GM12878 (cell line): ENCODE data around the gene UBA5. TPM values are rescaled to one million over a fixed set of nuclear protein-coding genes. Genes with fewer than 3 reads are reported as not detected.

Source experiments
- ATF7 ChIP-seq: fragments of 450-650 bp; IDR thresholded peaks from 2 replicates; pipeline ENCODE4 v1.6.1; 2016; ENCODE audit warnings: low read depth, mild to moderate bottlenecking
- BACH1 ChIP-seq: fragments of 450-650 bp; IDR thresholded peaks from 2 replicates; pipeline ENCODE4 v1.6.1; 2017; ENCODE audit warnings: mild to moderate bottlenecking, borderline replicate concordance
- CHD2 ChIP-seq: IDR thresholded peaks from 2 replicates; pipeline ENCODE4 v1.6.1; 2011; ENCODE audit warnings: low read depth, low read length, improper control_type of control experiment, borderline replicate concordance
- CREB1 ChIP-seq: IDR thresholded peaks from 2 replicates; pipeline ENCODE4 v1.6.1; 2012; ENCODE audit warnings: low read depth, mild to moderate bottlenecking, inconsistent platforms
- E4F1 ChIP-seq: fragments of 450-650 bp; IDR thresholded peaks from 2 replicates; pipeline ENCODE4 v1.6.1; 2018; ENCODE audit warnings: borderline replicate concordance, mild to moderate bottlenecking; ENCODE audit not compliant: partially characterized antibody
- EGR1 ChIP-seq, 2 experiments: IDR thresholded peaks; 1 replicate in 1 of 2; 2 replicates in 1 of 2; pipeline ENCODE4 v1.6.1; 2011 to 2012; ENCODE audit warnings: low read depth in 2 of 2, low read length in 2 of 2, borderline replicate concordance in 1 of 2, mild to moderate bottlenecking in 1 of 2, moderate library complexity in 1 of 2
- ELK1 ChIP-seq: IDR thresholded peaks from 2 replicates; pipeline ENCODE4 v1.6.1; 2012; ENCODE audit warnings: low read depth, low read length, improper control_type of control experiment
- FOS ChIP-seq: IDR thresholded peaks from 3 replicates; pipeline ENCODE4 v1.6.1; 2011; ENCODE audit warnings: borderline replicate concordance; ENCODE audit not compliant: insufficient read length; ENCODE audit errors: extremely low read depth
- GABPA ChIP-seq: IDR thresholded peaks from 2 replicates; pipeline ENCODE4 v1.6.1; 2014; ENCODE audit warnings: antibody characterized with exemption, low read depth, mild to moderate bottlenecking, inconsistent platforms
- HCFC1 ChIP-seq: fragments of 150-350 bp; IDR thresholded peaks from 2 replicates; pipeline ENCODE4 v1.6.1; 2014; ENCODE audit warnings: low read length
- IKZF2 ChIP-seq, 2 experiments: fragments of 450-650 bp; IDR thresholded peaks; 2 replicates each; pipeline ENCODE4 v1.6.1; 2017; ENCODE audit warnings: mild to moderate bottlenecking in 2 of 2, moderate library complexity in 2 of 2
- MEF2B ChIP-seq: fragments of 450-650 bp; IDR thresholded peaks from 2 replicates; pipeline ENCODE4 v1.6.1; 2018; ENCODE audit warnings: mild to moderate bottlenecking, moderate library complexity; ENCODE audit not compliant: partially characterized antibody, poor library complexity, severe bottlenecking
- NR2C1 ChIP-seq: fragments of 450-650 bp; IDR thresholded peaks from 2 replicates; pipeline ENCODE4 v1.6.1; 2017; ENCODE audit warnings: antibody characterized with exemption, mild to moderate bottlenecking, moderate library complexity
- NR2C2 ChIP-seq: IDR thresholded peaks from 2 replicates; pipeline ENCODE4 v1.6.1; 2011; ENCODE audit warnings: borderline replicate concordance, low read depth; ENCODE audit not compliant: control insufficient read depth, insufficient read length
- PAX8 ChIP-seq: fragments of 450-650 bp; IDR thresholded peaks from 2 replicates; pipeline ENCODE4 v1.6.1; 2017; ENCODE audit warnings: mild to moderate bottlenecking, moderate library complexity
- SMAD1 ChIP-seq: fragments of 450-650 bp; IDR thresholded peaks from 2 replicates; pipeline ENCODE4 v1.6.1; 2018; ENCODE audit warnings: mild to moderate bottlenecking, low read depth; ENCODE audit not compliant: partially characterized antibody
- STAT1 ChIP-seq: fragments of 450-650 bp; conservative IDR thresholded peaks from 2 replicates; pipeline ENCODE4 v1.6.1; 2014; ENCODE audit warnings: antibody characterized with exemption, mild to moderate bottlenecking
- TARDBP ChIP-seq: IDR thresholded peaks from 2 replicates; pipeline ENCODE4 v1.6.1; 2016; ENCODE audit warnings: borderline replicate concordance
- TBL1XR1 ChIP-seq: IDR thresholded peaks from 2 replicates; pipeline ENCODE4 v1.6.1; 2012; ENCODE audit warnings: low read depth, low read length, improper control_type of control experiment
- WRNIP1 ChIP-seq: IDR thresholded peaks from 2 replicates; pipeline ENCODE4 v1.6.1; 2011; ENCODE audit warnings: low read depth, low read length, improper control_type of control experiment, borderline replicate concordance
- YBX1 ChIP-seq: fragments of 450-650 bp; IDR thresholded peaks from 2 replicates; pipeline ENCODE4 v1.6.1; 2016; ENCODE audit warnings: antibody characterized with exemption
- ZBED1 ChIP-seq: IDR thresholded peaks from 2 replicates; pipeline ENCODE4 v1.6.1; 2016; ENCODE audit warnings: borderline replicate concordance
- ZNF24 ChIP-seq: fragments of 450-650 bp; IDR thresholded peaks from 2 replicates; pipeline ENCODE4 v1.6.1; 2017; ENCODE audit warnings: antibody characterized with exemption, mild to moderate bottlenecking
- ZNF384 ChIP-seq: IDR thresholded peaks from 2 replicates; pipeline ENCODE4 v1.6.1; 2012; ENCODE audit warnings: low read depth, mild to moderate bottlenecking, low read length, improper control_type of control experiment, borderline replicate concordance
- ZNF622 ChIP-seq: fragments of 450-650 bp; IDR thresholded peaks from 2 replicates; pipeline ENCODE4 v1.6.1; 2017; ENCODE audit warnings: mild to moderate bottlenecking, inconsistent platforms
- polyA plus RNA-seq, 11 experiments: library from polyadenylated mRNA; depleted of rRNA in 4 of 11; unstranded in 6 of 11; stranded (reverse) in 5 of 11; fragments of >200 nt; fragmentation: Nextera tagmentation in 4 of 11; fragmentation: Illumina TruSeq in 1 of 11; extraction: Ambion mirVana in 4 of 11; extraction: Trizol in 1 of 11; gene quantifications; 1 replicate in 1 of 11; 2 replicates in 10 of 11; pipeline versions ENCODE4 v1.2.1 to v1.2.3, GENCODE V29; 2011 to 2016; ENCODE audit warnings: inconsistent platforms in 2 of 11, missing spikeins in 2 of 11, low read depth in 1 of 11
- total RNA-seq, 4 experiments: library from RNA; depleted of rRNA in 3 of 4; stranded (reverse); fragments of >200 nt in 3 of 4; fragmentation: Illumina TruSeq in 1 of 4; extraction: Trizol in 1 of 4; gene quantifications; 2 replicates each; pipeline versions ENCODE4 v1.2.1 to v1.2.3, GENCODE V29; 2013 to 2021

UBA5 gene
- total and polyA plus RNA-seq, 10 of the 15 experiments (the other 5 are each of a cell fraction or from before 2014, with no cell fraction given), result 10.2 to 62.1 (median 43.8) TPM

- no peak for TF ChIP-seq NR2C1
- no peak for TF ChIP-seq SMAD1
- peak in 1 of 2 experiments; percentile 12; a peak in 1 of 3 replicates for TF ChIP-seq EGR1 (IDR thresholded peaks at IDR 0.05; ENCODE audit: borderline replicate concordance in 1 of 2, low read depth in 2 of 2, low read length in 2 of 2)
- no peak; the same call in 1 of the 2 replicates for TF ChIP-seq WRNIP1
- TF ChIP-seq NR2C2, result no peak
- peak; percentile 50 for TF ChIP-seq CREB1
- no peak for TF ChIP-seq ZNF24
- peak; percentile 78; the same call in 1 of the 2 replicates for TF ChIP-seq ELK1
- TF ChIP-seq PAX8, result no peak
- no peak for TF ChIP-seq FOS
- TF ChIP-seq HCFC1, result peak; percentile 70
- TF ChIP-seq TARDBP, result peak; percentile 34; the same call in 1 of the 2 replicates
- TF ChIP-seq MEF2B, result no peak
- TF ChIP-seq TBL1XR1, result 0 out of 2 replicates have a peak, but pooled peaks have one; percentile 29
- peak; percentile 97 for TF ChIP-seq GABPA
- TF ChIP-seq ZNF622, result no peak
- TF ChIP-seq ZBED1, result 0 out of 2 replicates have a peak, but pooled peaks have one; percentile 36
- TF ChIP-seq ZNF384, result no peak
- 0 out of 2 replicates have a peak, but pooled peaks have one; percentile 53 for TF ChIP-seq BACH1
- TF ChIP-seq YBX1, result no peak
- peak; percentile 25; the same call in 1 of the 2 replicates for TF ChIP-seq ATF7
- TF ChIP-seq CHD2, result no peak
- TF ChIP-seq E4F1, result no peak
- peak; percentile 89 for TF ChIP-seq STAT1
- TF ChIP-seq IKZF2 (IDR thresholded peaks at IDR 0.05), result peak in 1 of 2 experiments; percentile 16; a peak in 1 of 4 replicates
These were observed at the start of gene UBA5 (continued) for GRCh38 chr3:132660052-132660810.
